ENCODE results near the gene CCDC97.

The CCDC97 gene

GRCh38 chr19:41299046-41299754 is 10.8 kb upstream of the CCDC97 start:
- no peak for DNase-seq (ENCODE audit: low read depth)
- H3K4me3 ChIP-seq (replicated peaks; ENCODE audit: low read depth, low read length), result no peak overlapping the region
- TF ChIP-seq, protein P1, sequence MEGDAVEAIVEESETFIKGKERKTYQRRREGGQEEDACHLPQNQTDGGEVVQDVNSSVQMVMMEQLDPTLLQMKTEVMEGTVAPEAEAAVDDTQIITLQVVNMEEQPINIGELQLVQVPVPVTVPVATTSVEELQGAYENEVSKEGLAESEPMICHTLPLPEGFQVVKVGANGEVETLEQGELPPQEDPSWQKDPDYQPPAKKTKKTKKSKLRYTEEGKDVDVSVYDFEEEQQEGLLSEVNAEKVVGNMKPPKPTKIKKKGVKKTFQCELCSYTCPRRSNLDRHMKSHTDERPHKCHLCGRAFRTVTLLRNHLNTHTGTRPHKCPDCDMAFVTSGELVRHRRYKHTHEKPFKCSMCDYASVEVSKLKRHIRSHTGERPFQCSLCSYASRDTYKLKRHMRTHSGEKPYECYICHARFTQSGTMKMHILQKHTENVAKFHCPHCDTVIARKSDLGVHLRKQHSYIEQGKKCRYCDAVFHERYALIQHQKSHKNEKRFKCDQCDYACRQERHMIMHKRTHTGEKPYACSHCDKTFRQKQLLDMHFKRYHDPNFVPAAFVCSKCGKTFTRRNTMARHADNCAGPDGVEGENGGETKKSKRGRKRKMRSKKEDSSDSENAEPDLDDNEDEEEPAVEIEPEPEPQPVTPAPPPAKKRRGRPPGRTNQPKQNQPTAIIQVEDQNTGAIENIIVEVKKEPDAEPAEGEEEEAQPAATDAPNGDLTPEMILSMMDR (IDR thresholded peaks at IDR 0.05; ENCODE audit: low read length, missing control alignments), result no peak

DNA sequence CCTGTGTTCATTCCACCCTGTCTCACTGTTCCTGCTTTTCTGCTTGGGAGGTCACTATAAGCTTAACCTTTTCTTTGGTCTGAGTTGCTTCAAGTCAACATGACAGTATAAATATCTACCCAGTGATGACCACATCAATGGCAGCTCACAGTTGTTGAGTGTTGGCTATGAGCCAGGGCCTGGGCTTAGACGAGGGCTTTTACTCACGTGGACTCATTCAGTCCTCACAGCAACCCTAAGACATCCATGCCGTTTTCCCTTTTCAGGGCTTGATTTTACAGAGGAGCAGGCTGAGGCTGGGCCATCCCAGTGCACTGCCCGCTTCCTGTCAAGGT is 10.2 kb upstream of the CCDC97 start:
- TF ChIP-seq, protein P1 (IDR thresholded peaks at IDR 0.05; ENCODE audit: low read length, missing control alignments), result no peak
- H3K4me3 ChIP-seq (replicated peaks; ENCODE audit: low read depth, low read length), result no peak overlapping the region
- peak; percentile 67 for DNase-seq (ENCODE audit: low read depth)

DNA sequence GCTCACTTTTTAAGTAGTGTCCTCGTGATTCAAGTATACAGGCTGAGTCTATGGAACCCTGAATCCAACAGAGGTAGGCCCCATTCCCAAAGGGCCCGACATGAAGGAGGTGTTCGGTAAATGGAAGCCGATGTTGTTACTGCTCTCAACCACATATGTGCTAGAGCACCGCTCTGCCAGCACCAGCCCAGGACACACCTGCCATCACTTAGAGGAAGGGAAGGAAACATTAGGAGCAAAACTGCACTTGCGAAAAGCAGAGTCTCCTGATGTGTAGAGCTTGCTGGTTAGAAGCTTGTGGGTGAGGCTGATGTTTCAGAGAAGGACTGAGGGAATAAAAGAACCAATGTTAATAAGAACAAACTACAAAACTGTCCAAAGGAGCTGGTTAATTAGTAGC is 9.4 kb upstream of the CCDC97 start:
- TF ChIP-seq, protein P1 (IDR thresholded peaks at IDR 0.05; ENCODE audit: low read length, missing control alignments), result no peak
- H3K4me3 ChIP-seq (replicated peaks; ENCODE audit: low read depth, low read length), result no peak overlapping the region
- DNase-seq (ENCODE audit: low read depth), result no peak

GRCh38 chr19:41302624-41303351 is 7.2 kb upstream of the CCDC97 start:
- DNase-seq (ENCODE audit: low read depth), result no peak
- TF ChIP-seq, protein P1 (IDR thresholded peaks at IDR 0.05; ENCODE audit: low read length, missing control alignments), result no peak
- no peak overlapping the region for H3K4me3 ChIP-seq (replicated peaks; ENCODE audit: low read depth, low read length)

GRCh38 chr19:41303954-41304353 is 6.0 kb upstream of the CCDC97 start:
- TF ChIP-seq, protein P1 (IDR thresholded peaks at IDR 0.05; ENCODE audit: low read length, missing control alignments), result no peak
- DNase-seq (ENCODE audit: low read depth), result no peak
- no peak overlapping the region for H3K4me3 ChIP-seq (replicated peaks; ENCODE audit: low read depth, low read length)

DNA sequence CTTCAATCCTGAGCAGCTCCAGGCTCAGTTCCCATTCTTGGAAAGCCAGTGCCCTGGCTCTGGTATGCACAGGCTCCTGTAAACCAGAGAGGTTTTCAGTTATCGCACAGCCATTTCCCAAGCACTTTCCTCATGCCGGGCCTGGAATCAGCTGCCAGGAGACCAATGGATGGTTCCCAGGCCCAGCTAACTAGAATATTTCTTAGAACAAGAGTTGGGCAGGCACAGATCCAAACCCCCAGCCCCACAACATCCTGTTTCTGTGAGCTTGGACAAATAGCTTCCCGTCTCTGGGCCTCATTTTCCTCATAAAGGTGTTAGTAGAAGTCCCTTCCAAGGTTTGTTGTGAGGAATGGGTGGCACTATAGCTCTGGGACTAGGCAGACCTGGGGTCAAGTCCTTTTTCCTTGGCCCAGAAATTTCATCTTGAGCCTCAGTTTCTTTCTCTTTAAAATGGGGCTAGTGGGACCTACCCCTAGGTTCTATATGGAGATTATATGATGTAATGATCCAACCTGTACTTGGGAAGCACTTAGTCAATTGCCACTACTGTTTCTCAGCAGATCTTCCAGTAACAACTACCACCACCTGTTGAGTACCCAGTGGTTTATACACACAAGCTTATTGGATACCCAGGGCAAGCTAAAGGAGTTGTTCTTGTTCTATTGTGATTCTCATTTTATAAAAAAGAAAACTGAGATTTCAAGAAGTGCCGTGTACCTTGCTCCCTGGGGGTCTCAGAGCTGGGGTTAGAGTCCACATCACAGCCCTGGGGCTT is 5.1 kb upstream of the CCDC97 start:
- TF ChIP-seq, protein P1 (IDR thresholded peaks at IDR 0.05; ENCODE audit: low read length, missing control alignments), result no peak
- H3K4me3 ChIP-seq (replicated peaks; ENCODE audit: low read depth, low read length), result no peak overlapping the region
- DNase-seq (ENCODE audit: low read depth), result no peak

Data from fibroblast of pulmonary artery (primary cell).